NCI-H187 (cell line): ENCODE results near the gene SEC61B.

Source experiments
- DNase-seq, 2 experiments: peaks; one replicate each; lab custom pipeline; 2025; lab: John Stamatoyannopoulos, UW

SEC61B gene

DNA sequence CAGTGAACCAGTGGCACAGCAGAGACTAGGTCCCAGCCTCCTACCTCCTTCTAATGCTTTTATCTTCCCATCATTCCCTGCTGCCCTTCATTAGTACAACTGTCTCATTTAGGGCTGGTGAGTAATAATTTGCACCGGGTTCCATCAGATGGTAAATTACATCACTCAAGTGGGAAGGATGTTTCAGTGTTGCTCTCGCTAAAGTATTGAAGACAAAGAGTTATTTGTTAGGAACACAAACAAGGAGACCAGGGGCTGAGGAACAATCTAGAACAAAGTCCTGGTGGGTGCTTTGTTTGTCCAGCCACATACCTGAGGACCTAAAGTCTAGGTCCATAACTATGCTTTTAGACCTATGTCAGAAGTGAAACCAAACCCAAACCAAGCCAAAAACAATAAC lies 52.4 kb downstream of the SEC61B start:
- no peak for DNase-seq
